GM21526 (cell line): ENCODE results near the gene NBL1.

Experiments
- ATAC-seq: cut with Tn5 transposase; IDR thresholded peaks from one replicate; pipeline ENCODE4 v1.9.1; 2021; ENCODE audit warnings: moderate library complexity; ENCODE audit not compliant: unreplicated experiment, low FRiP score

NBL1 gene

DNA sequence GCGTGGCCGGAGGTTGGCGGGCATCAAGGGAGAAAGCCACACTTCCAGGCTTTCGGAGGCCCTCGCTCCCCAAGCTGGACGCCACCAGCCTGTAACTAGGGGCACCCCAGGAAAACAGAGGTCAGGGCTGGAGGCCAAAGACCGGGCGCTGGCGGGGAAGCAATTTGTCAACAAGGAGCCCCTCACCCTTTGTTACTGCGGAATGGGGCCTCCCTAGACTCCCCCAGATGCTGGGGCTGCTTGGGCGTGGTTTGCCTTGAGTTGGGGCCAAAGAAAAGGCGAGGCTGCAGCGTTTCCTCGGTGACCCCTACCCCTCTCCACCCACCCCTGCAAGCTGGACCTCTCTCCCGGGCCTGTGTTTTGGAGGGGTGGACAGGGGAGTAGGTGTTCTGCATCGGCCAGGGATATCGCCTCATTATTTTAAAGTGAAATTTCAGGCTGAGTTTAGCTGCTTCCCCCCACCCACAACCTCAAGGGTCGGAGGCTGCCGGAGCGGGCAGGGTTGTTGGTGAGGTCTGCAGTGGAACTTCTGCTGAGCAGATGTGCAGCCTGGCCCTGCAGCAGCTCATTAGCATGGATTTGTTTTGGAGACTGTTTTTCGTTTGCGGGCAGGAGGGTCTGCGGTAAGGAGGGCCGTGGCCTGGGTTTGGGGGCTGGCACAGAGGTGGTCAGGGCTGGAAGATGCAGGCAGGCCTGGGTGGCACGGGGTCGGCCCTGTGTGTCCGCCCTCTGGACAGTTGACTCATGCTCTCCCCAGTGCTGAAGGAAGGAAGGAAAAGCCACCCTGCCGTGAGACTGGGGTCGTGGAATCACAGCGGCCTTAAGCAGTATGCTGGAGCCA, 1.5 kb downstream of the NBL1 start:
- no peak for ATAC-seq

- ATAC-seq = no peak
Observed at GRCh38 chr1:19646377-19647319, 2.5 kb downstream of the NBL1 start.

DNA sequence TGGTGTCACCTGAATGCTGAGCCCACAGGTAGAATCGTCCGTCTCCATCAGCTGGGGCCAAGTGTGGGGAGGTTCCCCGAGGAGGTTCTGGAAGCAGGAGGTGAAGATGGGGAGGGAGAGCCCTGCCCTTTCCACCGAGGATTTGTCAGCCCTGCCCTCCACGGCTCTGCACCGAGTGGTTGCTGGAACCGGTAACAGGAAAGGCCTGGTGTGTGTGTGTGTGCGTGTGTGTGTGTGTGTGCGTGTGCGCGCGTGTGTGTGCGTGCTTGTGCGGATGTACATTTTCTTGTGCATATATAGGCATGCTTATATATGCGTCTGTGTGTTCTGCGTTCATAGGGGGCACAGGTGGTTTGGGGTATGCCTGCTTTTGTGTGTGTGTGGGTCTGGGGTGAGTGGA, 3.5 kb downstream of the NBL1 start:
- ATAC-seq = no peak

- no peak for ATAC-seq
Observed at GRCh38 chr1:19648239-19648638, 4.1 kb downstream of the NBL1 start.

DNA sequence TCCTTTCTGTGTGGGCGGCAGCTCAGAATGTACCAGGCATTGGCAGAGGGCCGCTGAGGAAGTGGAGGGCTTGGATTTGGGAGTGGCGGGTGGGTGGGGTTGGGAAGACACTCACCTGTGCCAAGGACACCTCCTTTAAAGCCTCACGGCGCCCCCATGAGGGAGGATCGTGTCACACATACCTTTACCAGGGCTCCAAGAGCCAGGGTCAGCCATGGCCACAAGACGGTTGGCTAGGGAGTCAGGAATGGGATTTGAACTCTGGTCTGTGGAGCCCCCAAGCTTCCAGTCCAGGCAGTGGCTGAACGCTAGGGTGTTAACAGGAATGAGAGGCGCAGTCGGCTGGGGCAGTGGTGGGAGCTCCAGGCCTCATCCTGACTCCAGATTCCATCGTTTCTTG, 4.6 kb downstream of the NBL1 start:
- no peak for ATAC-seq

DNA sequence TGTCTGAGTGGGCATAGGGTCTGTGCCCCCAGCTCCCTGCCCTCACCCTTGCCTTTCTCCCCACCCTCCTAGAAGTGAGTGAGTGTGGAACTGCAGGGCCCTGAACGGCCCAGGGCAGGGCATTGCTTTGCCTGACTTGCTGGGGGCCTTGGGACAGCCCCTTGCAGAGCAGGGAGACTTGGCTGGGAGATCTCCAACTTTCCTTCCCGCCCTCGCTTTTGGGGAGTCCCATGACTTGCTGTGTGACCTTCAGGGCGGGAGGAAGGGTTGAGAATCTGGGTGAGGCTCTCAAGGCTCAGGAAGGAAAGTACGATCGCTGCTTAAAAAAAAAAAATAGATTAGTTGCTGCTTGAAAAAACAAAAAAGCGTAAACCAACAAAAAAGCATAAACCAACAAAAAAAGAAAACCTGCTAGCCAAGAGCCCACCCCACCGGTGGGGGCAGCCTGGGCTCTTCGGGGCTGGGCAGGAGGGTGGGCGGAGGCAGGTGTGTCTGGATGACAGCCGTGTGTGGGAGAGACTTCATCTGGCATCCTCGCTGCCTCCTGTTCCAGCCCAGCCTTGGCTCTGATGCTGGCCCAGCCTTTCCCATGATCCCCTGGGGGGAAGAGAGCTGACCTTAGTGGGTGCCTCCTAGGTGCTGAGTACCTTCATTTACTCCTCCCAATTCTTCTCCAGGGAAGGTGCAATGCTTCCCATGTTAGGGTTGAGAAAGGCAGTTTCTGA, 6.5 kb downstream of the NBL1 start:
- ATAC-seq = no peak

DNA sequence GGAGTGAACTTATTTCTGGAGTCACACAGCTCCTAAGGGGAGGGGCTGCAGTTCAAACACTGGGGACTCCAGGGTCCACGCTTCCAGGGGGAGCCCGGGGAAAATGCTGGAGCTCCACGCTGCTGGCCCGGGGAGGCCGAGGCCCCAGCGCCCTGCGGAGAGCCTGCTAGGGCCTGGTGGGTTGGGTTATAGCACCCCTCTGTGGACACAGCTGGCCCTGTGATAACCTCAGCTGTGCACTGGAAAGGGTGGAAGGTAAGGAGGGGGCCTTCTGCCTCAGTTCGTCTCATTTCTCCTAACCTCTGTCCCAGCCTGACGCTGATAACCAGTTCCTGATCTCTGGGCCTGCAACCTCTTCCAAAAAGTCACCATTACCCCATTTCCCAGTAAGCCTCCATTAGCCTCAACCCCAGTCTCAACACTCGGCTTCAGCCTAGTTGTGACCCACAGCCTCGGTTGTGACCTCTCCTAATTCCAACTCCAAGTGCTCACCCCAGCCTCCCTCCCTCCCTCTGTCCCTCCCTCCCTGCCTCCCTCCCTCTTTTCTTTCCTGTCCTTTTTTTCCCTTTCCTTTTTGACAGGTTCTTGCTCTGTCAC, 7.1 kb downstream of the NBL1 start:
- ATAC-seq = no peak

DNA sequence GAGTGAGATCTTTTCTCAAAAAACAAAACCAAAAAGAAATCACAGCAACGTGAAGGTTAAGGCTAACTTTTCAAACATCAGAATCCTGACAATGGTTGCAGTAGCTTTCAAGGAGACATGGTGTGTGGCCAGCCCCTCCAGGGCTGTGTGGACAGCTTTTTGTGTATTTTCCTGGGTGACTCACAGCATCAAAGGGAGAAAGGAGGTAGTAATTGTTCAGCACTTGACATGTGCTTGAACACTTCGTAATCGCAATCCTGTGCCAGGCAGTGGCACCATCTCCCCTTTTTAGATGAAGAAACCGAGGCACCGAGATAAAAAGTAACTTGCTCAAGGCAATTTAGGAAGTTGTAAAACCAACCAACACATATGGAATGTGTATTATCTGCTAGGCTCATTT, 10.3 kb downstream of the NBL1 start:
- no peak for ATAC-seq

- ATAC-seq = no peak
Observed at GRCh38 chr1:19654886-19655717, 11.0 kb downstream of the NBL1 start.

- ATAC-seq = no peak
Observed at GRCh38 chr1:19655718-19656080, 11.6 kb downstream of the NBL1 start.

DNA sequence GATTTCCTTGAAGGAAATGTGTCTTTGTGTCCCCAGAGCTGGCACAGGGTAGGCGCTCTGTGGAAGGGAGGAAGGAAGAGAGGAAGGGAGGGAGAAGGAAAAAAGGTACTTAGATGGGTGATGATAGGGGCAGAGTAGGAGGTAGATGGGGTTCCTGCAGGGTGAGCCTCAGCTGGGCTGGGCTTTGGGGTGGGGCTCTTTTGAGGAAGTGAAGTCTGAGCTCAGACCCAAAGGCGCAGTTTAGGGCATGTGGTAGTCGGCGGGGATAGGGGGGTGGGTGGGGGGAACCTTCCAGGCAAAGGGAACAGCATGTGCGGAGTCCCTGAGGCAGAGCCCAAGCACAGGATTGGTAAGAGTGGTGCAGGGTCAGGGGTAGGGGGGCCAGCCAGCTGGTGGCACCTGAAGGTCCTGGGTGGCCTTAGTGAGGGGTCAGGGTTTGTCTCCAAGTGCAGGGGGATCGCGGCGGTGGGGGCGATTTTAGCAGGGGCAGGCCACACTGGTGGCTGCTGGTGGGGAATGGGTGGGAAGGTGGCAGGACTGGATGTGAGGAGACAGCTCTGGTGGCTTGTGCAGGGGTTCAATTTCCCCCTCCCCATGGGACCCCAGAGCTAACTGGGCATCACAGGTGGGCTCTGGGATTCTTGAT, 12.1 kb downstream of the NBL1 start:
- no peak for ATAC-seq

DNA sequence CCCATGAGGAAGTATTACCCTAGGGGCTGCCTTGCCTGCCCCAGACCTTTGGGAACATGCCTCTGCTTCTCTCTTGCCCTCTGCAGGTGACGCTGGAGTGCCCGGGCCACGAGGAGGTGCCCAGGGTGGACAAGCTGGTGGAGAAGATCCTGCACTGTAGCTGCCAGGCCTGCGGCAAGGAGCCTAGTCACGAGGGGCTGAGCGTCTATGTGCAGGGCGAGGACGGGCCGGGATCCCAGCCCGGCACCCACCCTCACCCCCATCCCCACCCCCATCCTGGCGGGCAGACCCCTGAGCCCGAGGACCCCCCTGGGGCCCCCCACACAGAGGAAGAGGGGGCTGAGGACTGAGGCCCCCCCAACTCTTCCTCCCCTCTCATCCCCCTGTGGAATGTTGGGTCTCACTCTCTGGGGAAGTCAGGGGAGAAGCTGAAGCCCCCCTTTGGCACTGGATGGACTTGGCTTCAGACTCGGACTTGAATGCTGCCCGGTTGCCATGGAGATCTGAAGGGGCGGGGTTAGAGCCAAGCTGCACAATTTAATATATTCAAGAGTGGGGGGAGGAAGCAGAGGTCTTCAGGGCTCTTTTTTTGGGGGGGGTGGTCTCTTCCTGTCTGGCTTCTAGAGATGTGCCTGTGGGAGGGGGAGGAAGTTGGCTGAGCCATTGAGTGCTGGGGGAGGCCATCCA, 12.8 kb downstream of the NBL1 start:
- no peak for ATAC-seq

GRCh38 chr1:19657511-19657910, 13.4 kb downstream of the NBL1 start:
- ATAC-seq = no peak

DNA sequence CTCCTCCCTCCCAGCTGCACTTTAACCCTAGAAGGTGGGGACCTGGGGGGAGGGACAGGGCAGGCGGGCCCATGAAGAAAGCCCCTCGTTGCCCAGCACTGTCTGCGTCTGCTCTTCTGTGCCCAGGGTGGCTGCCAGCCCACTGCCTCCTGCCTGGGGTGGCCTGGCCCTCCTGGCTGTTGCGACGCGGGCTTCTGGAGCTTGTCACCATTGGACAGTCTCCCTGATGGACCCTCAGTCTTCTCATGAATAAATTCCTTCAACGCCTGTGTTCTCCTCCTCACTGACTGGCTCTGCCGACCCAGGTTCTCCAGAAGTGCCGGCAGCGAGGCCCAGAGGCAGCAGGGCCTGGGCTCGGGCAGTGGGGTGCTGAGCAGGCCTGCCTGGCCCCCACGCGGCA, 14.1 kb downstream of the NBL1 start:
- ATAC-seq = no peak

GRCh38 chr1:19661721-19662228, 17.7 kb downstream of the NBL1 start:
- no peak for ATAC-seq

DNA sequence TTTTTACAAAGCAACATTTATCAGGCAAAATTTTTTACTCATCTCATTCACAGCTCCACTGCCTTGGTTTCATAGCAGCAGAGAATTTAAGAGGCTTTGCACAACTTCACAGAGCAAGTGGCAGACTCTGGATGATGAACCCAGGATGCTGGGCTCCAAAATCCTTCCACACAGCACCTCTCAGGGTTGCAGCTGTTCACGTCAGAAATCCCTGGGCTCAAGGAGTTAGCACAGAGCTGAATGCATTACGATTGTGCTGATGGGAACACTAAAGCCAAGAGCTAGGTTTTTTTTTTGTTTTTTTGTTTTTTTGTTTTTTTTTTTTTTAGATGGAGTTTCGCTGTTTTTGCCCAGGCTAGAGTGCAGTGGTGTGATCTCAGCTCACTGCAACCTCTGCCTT, 18.2 kb downstream of the NBL1 start:
- no peak for ATAC-seq

- ATAC-seq = no peak
Observed at GRCh38 chr1:19664453-19665185, 20.5 kb downstream of the NBL1 start, which contains the start of gene HTR6. Gene HTR6 (plus strand): TSS chr1:19664875. CDS start chr1:19665754, 879 bp downstream.

DNA sequence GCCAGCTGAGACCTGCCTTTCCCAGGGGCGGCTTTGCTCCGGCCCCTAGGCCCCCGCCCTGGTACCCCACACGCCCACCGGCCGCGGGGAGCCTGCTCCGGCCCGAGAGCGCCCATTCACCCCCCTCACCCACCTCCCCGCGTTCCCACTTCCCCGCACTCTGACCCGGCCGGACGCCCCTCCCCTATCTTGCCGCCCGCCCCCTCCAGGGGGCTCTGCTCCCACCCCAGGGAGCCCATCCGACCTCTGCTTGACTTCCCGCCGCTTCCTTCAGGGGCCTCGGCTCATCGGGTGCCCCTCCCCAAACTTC, 21.0 kb downstream of the NBL1 start:
- no peak for ATAC-seq
